Measurements from ENCODE around the gene NATD1.

NATD1 gene

GRCh38 chr17:21252796-21253645 is at the start of gene NATD1:
Gene NATD1 (minus strand): TSS chr17:21253410. CDS start chr17:21253264, 146 bp downstream.
- Mint-ChIP-seq H3K27me3 (peaks cover 1% of the 10 kb centered on the region), H3K4me3 (peak within 1 kb of the TSS; percentile 77), H3K27ac (peak within 1 kb of the TSS; percentile 67), H3K4me1 (ENCODE audit: low read depth) (peaks cover 34% of the 10 kb centered on the region), H3K9me3 (no peaks in the 10 kb centered on the region), H3K36me3 (ENCODE audit: low read depth) (peaks cover under 1% of the 10 kb centered on the region)
- intact Hi-C loops (cut with micrococcal nuclease): loop anchor here (1.0 kb wide), 1 partner anchor 39 kb away; the partner anchor contains the start of gene TMEM11

GRCh38 chr17:21301593-21302550 is 48.7 kb upstream of the NATD1 start:
- Mint-ChIP-seq H3K9me3 (no peaks in the 10 kb centered on the region), H3K4me3 (no peak overlapping the region), H3K27ac (no peak overlapping the region), H3K36me3 (ENCODE audit: low read depth) (peaks cover 88% of the 10 kb centered on the region), H3K27me3 (no peaks in the 10 kb centered on the region), H3K4me1 (ENCODE audit: low read depth) (no peaks in the 10 kb centered on the region)
- intact Hi-C loops (cut with micrococcal nuclease): no loop called here

- Mint-ChIP-seq H3K9me3 (no peaks in the 10 kb centered on the region), H3K27me3 (no peaks in the 10 kb centered on the region), H3K4me1 (ENCODE audit: low read depth) (no peaks in the 10 kb centered on the region), H3K36me3 (ENCODE audit: low read depth) (peaks cover 78% of the 10 kb centered on the region), H3K4me3 (no peak overlapping the region), H3K27ac (no peak overlapping the region)
- intact Hi-C loops (cut with micrococcal nuclease): no loop called here
These were observed 47.7 kb upstream of the NATD1 start for GRCh38 chr17:21300601-21301571.

- H3K27me3 Mint-ChIP-seq: no peaks in the 10 kb centered on the region
These were observed 46.9 kb upstream of the NATD1 start for GRCh38 chr17:21299981-21300600.

GRCh38 chr17:21298983-21299519 is 45.8 kb upstream of the NATD1 start:
- Mint-ChIP-seq H3K4me1 (ENCODE audit: low read depth) (peaks cover 9% of the 10 kb centered on the region), H3K9me3 (no peaks in the 10 kb centered on the region), H3K4me3 (no peak overlapping the region), H3K36me3 (ENCODE audit: low read depth) (peaks cover 68% of the 10 kb centered on the region), H3K27ac (no peak overlapping the region), H3K27me3 (no peaks in the 10 kb centered on the region)
- intact Hi-C loops (cut with micrococcal nuclease): no loop called here

More at GRCh38 chr17:21299981-21300600, 46.9 kb upstream of the NATD1 start:
- Mint-ChIP-seq H3K4me1 (ENCODE audit: low read depth) (no peaks in the 10 kb centered on the region), H3K9me3 (no peaks in the 10 kb centered on the region), H3K27ac (no peak overlapping the region), H3K4me3 (no peak overlapping the region), H3K36me3 (ENCODE audit: low read depth) (peaks cover 75% of the 10 kb centered on the region)
- intact Hi-C loops (cut with micrococcal nuclease): no loop called here

- no peaks in the 10 kb centered on the region for H3K9me3 Mint-ChIP-seq
- H3K27me3 Mint-ChIP-seq: no peaks in the 10 kb centered on the region
- H3K4me1 Mint-ChIP-seq (ENCODE audit: low read depth): peaks cover 10% of the 10 kb centered on the region
- H3K36me3 Mint-ChIP-seq (ENCODE audit: low read depth): peaks cover 65% of the 10 kb centered on the region
- no peak overlapping the region for H3K27ac Mint-ChIP-seq
- H3K4me3 Mint-ChIP-seq: no peak overlapping the region
- intact Hi-C loops (cut with micrococcal nuclease): no loop called here
These were observed 45.1 kb upstream of the NATD1 start for GRCh38 chr17:21298056-21298982.

- intact Hi-C loops (cut with micrococcal nuclease): no loop called here
- H3K27me3 Mint-ChIP-seq: no peaks in the 10 kb centered on the region
- no peak overlapping the region for H3K27ac Mint-ChIP-seq
- H3K4me1 Mint-ChIP-seq (ENCODE audit: low read depth): peaks cover 10% of the 10 kb centered on the region
- no peaks in the 10 kb centered on the region for H3K9me3 Mint-ChIP-seq
- no peak overlapping the region for H3K4me3 Mint-ChIP-seq
- peaks cover 64% of the 10 kb centered on the region for H3K36me3 Mint-ChIP-seq (ENCODE audit: low read depth)
These were observed 44.4 kb upstream of the NATD1 start for GRCh38 chr17:21297597-21297996.

- H3K36me3 Mint-ChIP-seq (ENCODE audit: low read depth): peaks cover 64% of the 10 kb centered on the region
- H3K27ac Mint-ChIP-seq: no peak overlapping the region
- no peaks in the 10 kb centered on the region for H3K9me3 Mint-ChIP-seq
- H3K4me1 Mint-ChIP-seq (ENCODE audit: low read depth): peaks cover 10% of the 10 kb centered on the region
- intact Hi-C loops (cut with micrococcal nuclease): no loop called here
- H3K4me3 Mint-ChIP-seq: no peak overlapping the region
- H3K27me3 Mint-ChIP-seq: no peaks in the 10 kb centered on the region
These were observed 43.9 kb upstream of the NATD1 start for GRCh38 chr17:21297026-21297520.

GRCh38 chr17:21296097-21297025 is 43.2 kb upstream of the NATD1 start:
- peaks cover 64% of the 10 kb centered on the region for H3K36me3 Mint-ChIP-seq (ENCODE audit: low read depth)
- intact Hi-C loops (cut with micrococcal nuclease): no loop called here
- H3K4me1 Mint-ChIP-seq (ENCODE audit: low read depth): peaks cover 10% of the 10 kb centered on the region
- H3K9me3 Mint-ChIP-seq: no peaks in the 10 kb centered on the region
- no peak overlapping the region for H3K4me3 Mint-ChIP-seq
- no peak overlapping the region for H3K27ac Mint-ChIP-seq
- H3K27me3 Mint-ChIP-seq: no peaks in the 10 kb centered on the region

- H3K36me3 Mint-ChIP-seq (ENCODE audit: low read depth): peaks cover 56% of the 10 kb centered on the region
- H3K4me1 Mint-ChIP-seq (ENCODE audit: low read depth): peaks cover 12% of the 10 kb centered on the region
- no peaks in the 10 kb centered on the region for H3K9me3 Mint-ChIP-seq
- intact Hi-C loops (cut with micrococcal nuclease): no loop called here
- H3K4me3 Mint-ChIP-seq: no peak overlapping the region
- H3K27me3 Mint-ChIP-seq: peaks cover 5% of the 10 kb centered on the region
- H3K27ac Mint-ChIP-seq: no peak overlapping the region
These were observed 42.1 kb upstream of the NATD1 start for GRCh38 chr17:21295036-21295952.

Data from dendritic cell treated with granulocyte-macrophage colony-stimulating factor and Interleukin-4, amounts not matched to agents 40 ng/mL and 50 ng/mL, for 4 days (primary cell).